Mesenchymal stem cell (in vitro differentiated cells and primary cell): ENCODE measurements around the gene GAB2.

Experiments
- DNase-seq: peaks from one replicate; pipeline ENCODE4 v3.0.0-alpha.2; 2013
- H2AFZ ChIP-seq: one replicate; pipeline ENCODE4 v1.6.1; 2013; ENCODE audit warnings: low read depth, mild to moderate bottlenecking, control low read depth, inconsistent platforms, low read length, moderate library complexity
- H2AK5ac ChIP-seq: 2 replicates; pipeline ENCODE4 v1.6.1; 2013; ENCODE audit warnings: low read length, moderate library complexity, mild to moderate bottlenecking, inconsistent platforms; ENCODE audit not compliant: severe bottlenecking
- H2BK120ac ChIP-seq: one replicate; pipeline ENCODE4 v1.6.1; 2013; ENCODE audit warnings: low read depth, mild to moderate bottlenecking, inconsistent platforms, low read length, moderate library complexity
- H2BK12ac ChIP-seq, 2 experiments: one replicate each; pipeline ENCODE4 v1.6.1; 2013; ENCODE audit warnings: inconsistent platforms in 2 of 2, low read length in 2 of 2, mild to moderate bottlenecking in 2 of 2, moderate library complexity in 2 of 2, control low read depth in 1 of 2
- H2BK15ac ChIP-seq: one replicate; pipeline ENCODE4 v1.6.1; 2013; ENCODE audit warnings: mild to moderate bottlenecking, low read depth, inconsistent platforms; ENCODE audit not compliant: poor library complexity, severe bottlenecking
- H2BK5ac ChIP-seq: 2 replicates; pipeline ENCODE4 v1.6.1; 2013; ENCODE audit warnings: low read depth, mild to moderate bottlenecking, low read length, control low read depth, inconsistent platforms; ENCODE audit not compliant: poor library complexity, severe bottlenecking
- H3K14ac ChIP-seq, 2 experiments: one replicate each; pipeline ENCODE4 v1.6.1; 2013; ENCODE audit warnings: inconsistent platforms in 2 of 2, low read length in 2 of 2, control low read depth in 1 of 2, mild to moderate bottlenecking in 1 of 2, moderate library complexity in 1 of 2
- H3K18ac ChIP-seq, 2 experiments: one replicate each; pipeline ENCODE4 v1.6.1; 2013; ENCODE audit warnings: inconsistent platforms in 2 of 2, low read length in 2 of 2, control low read depth in 1 of 2, low read depth in 1 of 2, mild to moderate bottlenecking in 1 of 2
- H3K23ac ChIP-seq, 2 experiments: one replicate each; pipeline ENCODE4 v1.6.1; 2013; ENCODE audit warnings: inconsistent platforms in 2 of 2, low read length in 2 of 2, mild to moderate bottlenecking in 2 of 2, moderate library complexity in 2 of 2, control low read depth in 1 of 2
- H3K27ac ChIP-seq: 2 replicates; pipeline ENCODE4 v1.5.1; 2013; ENCODE audit warnings: mild to moderate bottlenecking, moderate library complexity, low read length, control low read depth, inconsistent platforms; ENCODE audit not compliant: poor library complexity, severe bottlenecking
- H3K27me3 ChIP-seq, 2 experiments: 2 replicates each; pipeline versions ENCODE4 v1.6.1 to v1.7.0; 2013; ENCODE audit warnings: low read length in 2 of 2, mild to moderate bottlenecking in 2 of 2, moderate library complexity in 2 of 2, control low read depth in 1 of 2, inconsistent platforms in 1 of 2; ENCODE audit not compliant: control insufficient read depth in 1 of 2, insufficient read depth in 1 of 2
- H3K36me3 ChIP-seq, 2 experiments: 2 replicates each; pipeline versions ENCODE4 v1.6.1 to v1.7.0; 2013; ENCODE audit warnings: low read length in 2 of 2, control low read depth in 1 of 2, inconsistent platforms in 1 of 2, low read depth in 1 of 2, mild to moderate bottlenecking in 1 of 2; ENCODE audit not compliant: insufficient read depth in 2 of 2, control insufficient read depth in 1 of 2
- H3K4ac ChIP-seq, 2 experiments: one replicate each; pipeline ENCODE4 v1.6.1; 2013; ENCODE audit warnings: inconsistent platforms in 2 of 2, low read length in 2 of 2, mild to moderate bottlenecking in 2 of 2, moderate library complexity in 2 of 2, control low read depth in 1 of 2, low read depth in 1 of 2
- H3K4me1 ChIP-seq: 2 replicates; pipeline ENCODE4 v1.6.1; 2013; ENCODE audit warnings: low read depth, low read length, control low read depth; ENCODE audit not compliant: control insufficient read depth, insufficient read depth
- H3K4me2 ChIP-seq: 2 replicates; pipeline ENCODE4 v1.6.1; 2013; ENCODE audit warnings: low read length, mild to moderate bottlenecking, inconsistent platforms; ENCODE audit not compliant: poor library complexity, severe bottlenecking
- H3K4me3 ChIP-seq, 2 experiments: 2 replicates each; pipeline versions ENCODE4 v1.5.1 to v1.7.0; 2013; ENCODE audit warnings: low read length in 2 of 2, mild to moderate bottlenecking in 2 of 2, control low read depth in 1 of 2, low read depth in 1 of 2; ENCODE audit not compliant: insufficient read depth in 1 of 2
- H3K79me1 ChIP-seq: replicated peaks from 2 replicates; pipeline ENCODE4 v1.6.1; 2013; ENCODE audit warnings: mild to moderate bottlenecking, control low read depth, low read length, inconsistent platforms; ENCODE audit not compliant: poor library complexity, severe bottlenecking
- H3K9ac ChIP-seq: 2 replicates; pipeline ENCODE4 v1.7.0; 2013; ENCODE audit warnings: mild to moderate bottlenecking, low read length, moderate library complexity
- H3K9me3 ChIP-seq: 2 replicates; pipeline ENCODE4 v1.7.0; 2013; ENCODE audit warnings: mild to moderate bottlenecking, low read length; ENCODE audit not compliant: control insufficient read depth
- H4K8ac ChIP-seq: one replicate; pipeline ENCODE4 v1.6.1; 2013; ENCODE audit warnings: inconsistent platforms, mild to moderate bottlenecking, low read length, moderate library complexity
- H4K91ac ChIP-seq: one replicate; pipeline ENCODE4 v1.6.1; 2013; ENCODE audit warnings: mild to moderate bottlenecking, low read length, inconsistent platforms
- WGBS: methylation state at CpG from one replicate; pipeline ENCODE4 v1.1.7; 2013; ENCODE audit warnings: mixed read lengths; 5-methylcytosine and 5-hydroxymethylcytosine counted together

GAB2 gene

DNA sequence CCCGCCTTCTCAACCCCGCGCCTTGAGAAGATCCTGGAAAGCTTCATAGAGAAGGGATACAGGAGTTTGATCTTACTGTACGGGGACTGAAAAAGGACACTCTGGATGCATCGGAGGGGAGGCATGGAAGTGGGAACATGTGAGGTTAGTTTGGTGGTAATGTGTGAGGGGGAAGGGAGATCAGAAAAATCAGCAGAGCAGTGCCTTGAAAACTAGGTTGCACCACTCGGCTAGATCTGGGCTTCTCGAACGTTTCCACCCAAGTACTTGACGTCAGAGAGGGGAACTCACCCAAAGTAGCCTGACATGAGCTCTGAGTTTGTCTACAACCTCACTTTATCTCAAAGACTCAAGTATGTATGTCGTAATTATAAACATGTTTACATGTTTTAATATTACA lies 214.4 kb downstream of the GAB2 start:
- Histone ChIP-seq H2BK120ac (no peak overlapping the region), H2BK5ac (no peak overlapping the region), H3K27me3 (no peaks in the 10 kb centered on the region), H4K91ac (no peak overlapping the region), H3K4me1 (no peaks in the 10 kb centered on the region), H3K79me1 (peaks cover 50% of the 10 kb centered on the region), H3K27ac (no peak overlapping the region), H3K14ac (no peak overlapping the region), H2AFZ (no peak overlapping the region), H3K4me3 (no peak overlapping the region), H3K9ac (no peak overlapping the region), H3K18ac (no peak overlapping the region), H3K36me3 (peaks cover 62 to 86% of the 10 kb centered on the region in 2 experiments), H3K9me3 (no peaks in the 10 kb centered on the region), H3K4me2 (no peak overlapping the region), H2BK12ac (no peak overlapping the region), H2AK5ac (no peak overlapping the region), H2BK15ac (no peak overlapping the region), H3K4ac (no peak overlapping the region), H4K8ac (no peak overlapping the region), H3K23ac (no peak overlapping the region)
- DNase-seq, result no peak
- 96% methylated on average over 9 of the region's 10 CpGs for WGBS

- H3K18ac ChIP-seq, result no peak overlapping the region
- H2BK12ac ChIP-seq, result no peak overlapping the region
- H2AFZ ChIP-seq, result no peak overlapping the region
- peaks cover 53% of the 10 kb centered on the region for H3K79me1 ChIP-seq
- no peak overlapping the region for H3K4me3 ChIP-seq
- no peak overlapping the region for H3K14ac ChIP-seq
- no peak overlapping the region for H3K9ac ChIP-seq
- H3K4me1 ChIP-seq, result no peaks in the 10 kb centered on the region
- H3K27ac ChIP-seq, result no peak overlapping the region
- no peak overlapping the region for H2BK15ac ChIP-seq
- H3K4ac ChIP-seq, result no peak overlapping the region
- H2AK5ac ChIP-seq, result no peak overlapping the region
- no peak overlapping the region for H4K8ac ChIP-seq
- H2BK5ac ChIP-seq, result no peak overlapping the region
- no peak for DNase-seq
- H3K23ac ChIP-seq, result no peak overlapping the region
- WGBS, result 96% methylated on average over 3 of the region's 3 CpGs
- H3K36me3 ChIP-seq, result peaks cover 62 to 87% of the 10 kb centered on the region in 2 experiments
- no peak overlapping the region for H2BK120ac ChIP-seq
- no peak overlapping the region for H4K91ac ChIP-seq
- H3K27me3 ChIP-seq, result no peaks in the 10 kb centered on the region
- H3K9me3 ChIP-seq, result no peaks in the 10 kb centered on the region
- no peak overlapping the region for H3K4me2 ChIP-seq
These were observed 214.9 kb downstream of the GAB2 start for GRCh38 chr11:78202733-78203167.

GRCh38 chr11:78201096-78201818 lies 216.4 kb downstream of the GAB2 start:
- Histone ChIP-seq H3K18ac (no peak overlapping the region), H3K4me2 (no peak overlapping the region), H3K36me3 (peaks cover 62 to 81% of the 10 kb centered on the region in 2 experiments), H3K9ac (no peak overlapping the region), H2BK12ac (no peak overlapping the region), H2BK5ac (no peak overlapping the region), H3K9me3 (no peaks in the 10 kb centered on the region), H3K4me1 (no peaks in the 10 kb centered on the region), H3K79me1 (peaks cover 59% of the 10 kb centered on the region), H3K27me3 (no peaks in the 10 kb centered on the region), H3K4ac (no peak overlapping the region), H4K8ac (no peak overlapping the region), H3K14ac (no peak overlapping the region), H4K91ac (no peak overlapping the region), H3K23ac (no peak overlapping the region), H3K27ac (no peak overlapping the region), H2AK5ac (no peak overlapping the region), H3K4me3 (no peak overlapping the region), H2AFZ (no peak overlapping the region), H2BK120ac (no peak overlapping the region), H2BK15ac (no peak overlapping the region)
- DNase-seq, result no peak
- WGBS, result 82% methylated on average over 9 of the region's 9 CpGs

DNA sequence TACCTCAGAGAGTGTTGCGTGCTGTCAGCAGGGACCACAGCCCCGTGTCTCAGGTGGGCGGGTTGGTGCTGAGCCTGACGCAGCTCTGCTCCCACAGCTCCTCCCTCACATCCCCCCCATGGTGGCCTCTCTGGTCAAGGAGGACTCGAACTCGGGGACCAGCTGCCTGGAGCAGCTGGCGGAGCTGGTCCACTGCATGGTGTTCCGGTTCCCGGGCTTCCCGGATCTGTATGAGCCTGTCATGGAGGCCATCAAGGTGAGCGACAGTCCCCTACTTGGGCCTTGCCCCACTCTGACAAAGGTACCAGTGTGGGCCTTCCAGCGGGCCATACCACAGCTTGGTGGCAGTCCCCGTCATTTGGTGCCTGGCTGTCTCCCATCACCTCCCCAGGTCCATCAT lies 217.1 kb downstream of the GAB2 start:
- Histone ChIP-seq H2BK12ac (no peak overlapping the region), H2BK15ac (no peak overlapping the region), H2AFZ (no peak overlapping the region), H4K8ac (no peak overlapping the region), H3K36me3 (peaks cover 63 to 74% of the 10 kb centered on the region in 2 experiments), H2BK120ac (no peak overlapping the region), H3K9me3 (no peaks in the 10 kb centered on the region), H3K18ac (no peak overlapping the region), H3K4me3 (no peak overlapping the region), H3K23ac (no peak overlapping the region), H3K27ac (no peak overlapping the region), H3K79me1 (peaks cover 60% of the 10 kb centered on the region), H3K4me2 (no peak overlapping the region), H3K4ac (no peak overlapping the region), H2AK5ac (no peak overlapping the region), H3K4me1 (no peaks in the 10 kb centered on the region), H3K14ac (no peak overlapping the region), H2BK5ac (no peak overlapping the region), H4K91ac (peak overlapping the region; percentile 18), H3K9ac (no peak overlapping the region), H3K27me3 (no peaks in the 10 kb centered on the region)
- DNase-seq, result no peak
- WGBS, result 96% methylated on average over 13 of the region's 13 CpGs
